GM12891 (cell line): ENCODE data around the gene AGPS.

ENCODE experiments used
- PAX5 ChIP-seq: IDR thresholded peaks from 2 replicates; pipeline ENCODE4 v1.6.1; 2011; ENCODE audit warnings: low read length, moderate library complexity, mild to moderate bottlenecking; ENCODE audit not compliant: insufficient read depth, severe bottlenecking
- POLR2A ChIP-seq: IDR thresholded peaks from 2 replicates; pipeline ENCODE4 v1.6.1; 2011; ENCODE audit warnings: low read depth, low read length, control low read depth
- POLR2AphosphoS5 ChIP-seq: IDR thresholded peaks from 2 replicates; pipeline ENCODE4 v1.6.1; 2011; ENCODE audit warnings: low read depth, low read length, control low read depth
- POU2F2 ChIP-seq: IDR thresholded peaks from 2 replicates; pipeline ENCODE4 v1.6.1; 2011; ENCODE audit warnings: low read depth, mild to moderate bottlenecking, control low read depth, low read length, moderate library complexity
- TAF1 ChIP-seq: IDR thresholded peaks from 2 replicates; pipeline ENCODE4 v1.6.1; 2011; ENCODE audit warnings: low read depth, low read length, control low read depth

- TF ChIP-seq POLR2A (no peak), TAF1 (no peak), POLR2AphosphoS5 (no peak), PAX5 (no peak), POU2F2 (no peak)
Observed at GRCh38 chr2:177588671-177589070, 196.1 kb downstream of the AGPS start.
